GM12874 (cell line): ENCODE data around the gene HHAT.

Experiments used
- CTCF ChIP-seq: IDR thresholded peaks from 2 replicates; pipeline ENCODE4 v1.5.1; 2011; ENCODE audit warnings: low read depth, mild to moderate bottlenecking, control low read depth, low read length, moderate library complexity; ENCODE audit not compliant: insufficient read depth

Gene HHAT

GRCh38 chr1:210591214-210591613 lies 262.5 kb downstream of the HHAT start:
- TF ChIP-seq CTCF = no peak

- no peak for TF ChIP-seq CTCF
Measured at GRCh38 chr1:210594605-210595004, 265.9 kb downstream of the HHAT start.

GRCh38 chr1:210596641-210597040 lies 267.9 kb downstream of the HHAT start:
- TF ChIP-seq CTCF = no peak

- no peak for TF ChIP-seq CTCF
Measured at GRCh38 chr1:210597555-210598134, 268.9 kb downstream of the HHAT start.

- TF ChIP-seq CTCF = no peak
Measured at GRCh38 chr1:210598135-210598652, 269.5 kb downstream of the HHAT start.

- TF ChIP-seq CTCF = no peak
Measured at GRCh38 chr1:210600421-210601159, 271.9 kb downstream of the HHAT start.

GRCh38 chr1:210603123-210603522 lies 274.4 kb downstream of the HHAT start:
- no peak for TF ChIP-seq CTCF
